Smooth muscle cell (in vitro differentiated cells): ENCODE data around the gene MEA1. TPM values are rescaled to one million over a fixed set of nuclear protein-coding genes. Genes with fewer than 3 reads are reported as not detected.
A peak's percentile ranks its signal among the peaks of the same experiment; 100 is the strongest.

Experiments
- DNase-seq: peaks from one replicate; lab custom pipeline; 2025; ENCODE audit not compliant: unreplicated experiment; lab: John Stamatoyannopoulos, UW
- H2AFZ ChIP-seq: fragments of 200-600 bp; sonication (generic); 2 replicates; pipeline ENCODE4 v1.6.0; 2016; ENCODE audit warnings: antibody characterized with exemption, low read depth, mild to moderate bottlenecking
- H3F3A ChIP-seq: fragments of 200-600 bp; sonication (generic); 2 replicates; pipeline ENCODE4 v1.6.0; 2017; ENCODE audit warnings: antibody characterized with exemption, low read depth
- H3K27ac ChIP-seq: fragments of 200-600 bp; sonication (generic); 2 replicates; pipeline ENCODE4 v1.5.1; 2016; ENCODE audit warnings: low read depth, mild to moderate bottlenecking
- H3K27me3 ChIP-seq: fragments of 200-600 bp; sonication (generic); 2 replicates; pipeline ENCODE4 v1.6.1; 2016; ENCODE audit warnings: low read depth, mild to moderate bottlenecking
- H3K36me3 ChIP-seq: fragments of 200-600 bp; sonication (generic); 2 replicates; pipeline ENCODE4 v1.5.1; 2016; ENCODE audit warnings: low read depth
- H3K4me1 ChIP-seq: fragments of 200-600 bp; sonication (generic); 2 replicates; pipeline ENCODE4 v1.5.1; 2016; ENCODE audit warnings: low read depth
- H3K4me2 ChIP-seq: fragments of 200-600 bp; sonication (generic); 2 replicates; pipeline ENCODE4 v1.6.0; 2016; ENCODE audit warnings: mild to moderate bottlenecking
- H3K4me3 ChIP-seq: fragments of 200-600 bp; sonication (generic); 2 replicates; pipeline ENCODE4 v1.5.1; 2016; ENCODE audit warnings: mild to moderate bottlenecking
- H3K79me2 ChIP-seq: fragments of 200-600 bp; sonication (generic); 2 replicates; pipeline ENCODE4 v1.6.0; 2016; ENCODE audit warnings: low read depth, mild to moderate bottlenecking
- H3K9ac ChIP-seq: fragments of 200-600 bp; sonication (generic); 2 replicates; pipeline ENCODE4 v1.6.0; 2016; ENCODE audit warnings: low read depth
- H3K9me3 ChIP-seq: fragments of 200-600 bp; sonication (generic); replicated peaks from 2 replicates; pipeline ENCODE4 v1.5.1; 2016; ENCODE audit warnings: low read depth
- H4K20me1 ChIP-seq: fragments of 200-600 bp; sonication (generic); 2 replicates; pipeline ENCODE4 v1.6.0; 2016; ENCODE audit warnings: low read depth
- WGBS: methylation state at CpG from one replicate; pipeline ENCODE4 v1.1.7; 2016; ENCODE audit warnings: low lambda C conversion rate; 5-methylcytosine and 5-hydroxymethylcytosine counted together
- polyA plus RNA-seq: library from polyadenylated mRNA; unstranded; fragments of >200 nt; fragmentation: Nextera tagmentation; extraction: Ambion mirVana; gene quantifications from 2 replicates; pipeline ENCODE4 v1.2.1, GENCODE V29; 2016
- total RNA-seq: library from RNA; depleted of rRNA; stranded (reverse); fragments of >200 nt; gene quantifications from 2 replicates; pipeline ENCODE4 v1.2.3, GENCODE V29; 2014
- TF ChIP-seq, protein P1 (sequence below): fragments of 200-600 bp; sonication (generic); IDR thresholded peaks from 2 replicates; pipeline ENCODE4 v1.5.1; 2017; ENCODE audit warnings: borderline replicate concordance, mild to moderate bottlenecking, antibody characterized with exemption; ENCODE audit not compliant: insufficient read depth, poor library complexity, severe bottlenecking

MEA1 gene
- total and polyA plus RNA-seq, 2 experiments from 2014 or later: 86.7 to 154 TPM

DNA sequence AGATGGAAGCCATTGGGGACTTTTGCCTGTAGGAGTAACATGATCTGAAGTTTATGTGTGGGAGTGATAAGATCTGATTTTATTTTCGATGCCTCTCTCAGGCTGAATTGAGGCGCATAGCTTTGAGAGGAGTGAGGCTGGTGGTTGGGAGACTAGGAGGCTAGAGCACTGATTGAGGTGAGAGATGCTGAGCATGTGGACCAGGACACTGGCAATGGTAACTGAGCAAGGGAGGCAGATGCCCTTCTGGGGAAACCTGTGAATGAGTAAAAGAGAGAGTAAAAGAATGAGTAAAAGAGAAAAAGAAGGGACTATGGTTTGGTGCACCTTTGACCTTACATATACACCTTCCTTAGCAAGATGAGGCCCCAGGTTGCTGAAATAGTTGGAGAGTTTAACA, 10.7 kb upstream of the MEA1 start:
- Histone ChIP-seq H3K9me3 (no peaks in the 10 kb centered on the region), H3K4me1 (peaks cover 16% of the 10 kb centered on the region), H3K9ac (no peak overlapping the region), H3K4me3 (no peak overlapping the region), H3K27me3 (no peaks in the 10 kb centered on the region), H3K79me2 (peaks cover 31% of the 10 kb centered on the region), H3K36me3 (peaks cover 3% of the 10 kb centered on the region), H2AFZ (no peak overlapping the region), H3K4me2 (no peak overlapping the region), H3K27ac (no peak overlapping the region), H4K20me1 (peaks cover 62% of the 10 kb centered on the region), H3F3A (peaks cover 41% of the 10 kb centered on the region)
- DNase-seq: no peak
- WGBS: 95% methylated on average over 2 of the region's 2 CpGs
- TF ChIP-seq, protein P1, sequence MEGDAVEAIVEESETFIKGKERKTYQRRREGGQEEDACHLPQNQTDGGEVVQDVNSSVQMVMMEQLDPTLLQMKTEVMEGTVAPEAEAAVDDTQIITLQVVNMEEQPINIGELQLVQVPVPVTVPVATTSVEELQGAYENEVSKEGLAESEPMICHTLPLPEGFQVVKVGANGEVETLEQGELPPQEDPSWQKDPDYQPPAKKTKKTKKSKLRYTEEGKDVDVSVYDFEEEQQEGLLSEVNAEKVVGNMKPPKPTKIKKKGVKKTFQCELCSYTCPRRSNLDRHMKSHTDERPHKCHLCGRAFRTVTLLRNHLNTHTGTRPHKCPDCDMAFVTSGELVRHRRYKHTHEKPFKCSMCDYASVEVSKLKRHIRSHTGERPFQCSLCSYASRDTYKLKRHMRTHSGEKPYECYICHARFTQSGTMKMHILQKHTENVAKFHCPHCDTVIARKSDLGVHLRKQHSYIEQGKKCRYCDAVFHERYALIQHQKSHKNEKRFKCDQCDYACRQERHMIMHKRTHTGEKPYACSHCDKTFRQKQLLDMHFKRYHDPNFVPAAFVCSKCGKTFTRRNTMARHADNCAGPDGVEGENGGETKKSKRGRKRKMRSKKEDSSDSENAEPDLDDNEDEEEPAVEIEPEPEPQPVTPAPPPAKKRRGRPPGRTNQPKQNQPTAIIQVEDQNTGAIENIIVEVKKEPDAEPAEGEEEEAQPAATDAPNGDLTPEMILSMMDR: no peak

DNA sequence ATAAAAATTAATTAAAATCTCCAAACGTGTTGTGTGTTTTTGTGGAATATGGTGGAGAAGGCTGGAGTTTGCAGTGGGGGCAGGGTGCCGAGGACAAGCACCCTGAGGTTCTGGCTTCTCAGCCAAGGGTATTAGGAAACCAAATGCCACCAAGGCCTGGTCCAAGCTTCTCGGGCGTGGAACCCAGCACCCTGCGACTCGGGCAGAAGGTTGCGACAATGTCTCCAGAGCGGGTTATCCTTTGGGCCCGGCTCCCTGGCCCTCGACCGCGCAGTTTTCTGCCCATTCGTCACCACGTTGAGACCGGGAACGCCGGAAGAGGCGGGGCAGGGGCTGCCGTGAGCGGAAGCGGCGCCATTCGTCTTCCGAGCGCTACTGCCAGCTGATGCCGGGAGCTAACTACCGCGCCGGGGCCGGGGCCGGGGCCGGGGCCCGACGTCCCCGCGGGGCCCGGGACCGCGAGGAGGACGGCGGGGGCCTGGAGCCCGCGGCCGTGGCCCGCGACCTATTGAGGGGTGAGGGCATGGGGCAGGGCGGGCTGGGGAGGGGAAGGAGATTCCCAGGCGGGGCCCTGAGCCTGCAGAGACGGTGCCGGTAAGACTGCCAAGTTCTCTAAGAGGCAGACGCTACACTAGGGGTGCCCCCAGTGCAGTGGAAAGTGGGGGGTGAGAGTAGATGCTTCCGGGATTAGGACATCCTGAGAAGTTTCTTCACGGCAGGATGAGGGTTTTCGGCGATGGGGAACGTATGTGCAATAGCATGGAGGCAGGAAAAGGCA, 7.7 kb upstream of the MEA1 start, which contains the start of gene RRP36:
Gene RRP36 (plus strand): TSS at position 354 of the 778 bp plus-strand sequence. CDS start 32 bp downstream, at position 386.
- Histone ChIP-seq H3K4me3 (peak within 1 kb of the TSS; percentile 100), H2AFZ (peak within 1 kb of the TSS; percentile 85), H3K27ac (peak within 1 kb of the TSS; percentile 86), H3K4me1 (peaks cover 16% of the 10 kb centered on the region), H3K9me3 (no peaks in the 10 kb centered on the region), H3F3A (peaks cover 32% of the 10 kb centered on the region), H3K4me2 (peak within 1 kb of the TSS; percentile 100), H3K27me3 (no peaks in the 10 kb centered on the region), H3K9ac (peak within 1 kb of the TSS; percentile 86), H3K79me2 (peaks cover 43% of the 10 kb centered on the region), H3K36me3 (no peaks in the 10 kb centered on the region), H4K20me1 (peaks cover 43% of the 10 kb centered on the region)
- peak; percentile 35 for DNase-seq
- 3% methylated on average over 37 of the region's 56 CpGs for WGBS
- TF ChIP-seq, protein P1: no peak

DNA sequence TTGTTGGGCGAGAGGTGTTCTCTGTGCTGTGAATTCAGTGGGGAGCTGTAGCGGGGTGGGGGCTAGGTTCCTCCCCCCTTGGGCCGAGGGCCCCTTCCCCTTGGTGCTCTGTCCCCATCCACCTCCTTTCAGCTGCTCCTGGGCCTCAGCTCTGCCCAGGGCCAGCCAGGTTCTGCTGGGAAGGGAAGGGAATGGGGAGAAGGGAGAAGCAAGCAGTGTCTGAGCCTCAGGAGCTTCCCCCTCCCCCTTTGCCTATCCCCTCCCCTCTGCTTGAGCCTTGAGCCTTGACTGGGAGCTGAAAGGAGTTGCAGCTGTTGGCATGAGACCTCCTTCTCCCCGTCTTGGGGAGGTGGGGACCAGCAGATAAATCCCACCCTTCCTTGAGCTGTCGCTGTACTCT, 7.1 kb upstream of the MEA1 start:
- Histone ChIP-seq H3K79me2 (peaks cover 49% of the 10 kb centered on the region), H4K20me1 (peaks cover 44% of the 10 kb centered on the region), H2AFZ (peak overlapping the region; percentile 85), H3K27ac (peak overlapping the region; percentile 86), H3K9me3 (no peaks in the 10 kb centered on the region), H3K4me3 (peak overlapping the region; percentile 100), H3K9ac (peak overlapping the region; percentile 70), H3K36me3 (no peaks in the 10 kb centered on the region), H3F3A (peaks cover 32% of the 10 kb centered on the region), H3K27me3 (no peaks in the 10 kb centered on the region), H3K4me2 (peak overlapping the region; percentile 100), H3K4me1 (peaks cover 16% of the 10 kb centered on the region)
- 62% methylated on average over 5 of the region's 5 CpGs for WGBS
- TF ChIP-seq, protein P1: no peak
- DNase-seq: no peak
